Suprapubic skin (tissue), 4 donors: Measurements from ENCODE around the gene CLEC4C.
"Not testable (repeated sequence)": the region's sequence is repeated elsewhere in the genome, so short reads cannot be mapped to it uniquely, and the experiment has no call there.

Experiments used
- POLR2A ChIP-seq, 2 donors: fragments of 450-650 bp; IDR thresholded peaks; one replicate each; pipeline ENCODE4 v1.6.1; 2017; ENCODE audit warnings: antibody characterized with exemption in 2 of 2, mild to moderate bottlenecking in 2 of 2, moderate library complexity in 2 of 2
- POLR2AphosphoS5 ChIP-seq, 3 donors: sonication (generic); formaldehyde crosslinking; IDR thresholded peaks; one replicate each; pipeline ENCODE4 v1.6.1; 2017; ENCODE audit warnings: antibody characterized with exemption in 3 of 3
- TF ChIP-seq, protein P1 (sequence below), 2 donors: fragments of 200-600 bp in 1 of 2; fragments of 450-650 bp in 1 of 2; sonication (generic) in 1 of 2; IDR thresholded peaks; one replicate each; pipeline ENCODE4 v1.5.1; 2016 to 2019; ENCODE audit warnings: antibody characterized with exemption in 2 of 2, mild to moderate bottlenecking in 1 of 2, moderate library complexity in 1 of 2

GRCh38 chr12:7788884-7789528 is 41.8 kb upstream of the CLEC4C start, which contains the start of gene NANOG:
- TF ChIP-seq, protein P1, sequence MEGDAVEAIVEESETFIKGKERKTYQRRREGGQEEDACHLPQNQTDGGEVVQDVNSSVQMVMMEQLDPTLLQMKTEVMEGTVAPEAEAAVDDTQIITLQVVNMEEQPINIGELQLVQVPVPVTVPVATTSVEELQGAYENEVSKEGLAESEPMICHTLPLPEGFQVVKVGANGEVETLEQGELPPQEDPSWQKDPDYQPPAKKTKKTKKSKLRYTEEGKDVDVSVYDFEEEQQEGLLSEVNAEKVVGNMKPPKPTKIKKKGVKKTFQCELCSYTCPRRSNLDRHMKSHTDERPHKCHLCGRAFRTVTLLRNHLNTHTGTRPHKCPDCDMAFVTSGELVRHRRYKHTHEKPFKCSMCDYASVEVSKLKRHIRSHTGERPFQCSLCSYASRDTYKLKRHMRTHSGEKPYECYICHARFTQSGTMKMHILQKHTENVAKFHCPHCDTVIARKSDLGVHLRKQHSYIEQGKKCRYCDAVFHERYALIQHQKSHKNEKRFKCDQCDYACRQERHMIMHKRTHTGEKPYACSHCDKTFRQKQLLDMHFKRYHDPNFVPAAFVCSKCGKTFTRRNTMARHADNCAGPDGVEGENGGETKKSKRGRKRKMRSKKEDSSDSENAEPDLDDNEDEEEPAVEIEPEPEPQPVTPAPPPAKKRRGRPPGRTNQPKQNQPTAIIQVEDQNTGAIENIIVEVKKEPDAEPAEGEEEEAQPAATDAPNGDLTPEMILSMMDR (IDR thresholded peaks at IDR 0.05), result not testable (repeated sequence)
- not testable (repeated sequence) for TF ChIP-seq POLR2A, POLR2AphosphoS5 (IDR thresholded peaks at IDR 0.05)
